C4-2B (cell line): Measurements from ENCODE around the gene BANF2.

ENCODE experiments used
- CTCF ChIP-seq: fragments of 450-650 bp; conservative IDR thresholded peaks from 2 replicates; pipeline ENCODE4 v1.5.1; 2017; ENCODE audit warnings: mild to moderate bottlenecking
- ZFX ChIP-seq: fragments of 450-650 bp; IDR thresholded peaks from 2 replicates; pipeline ENCODE4 v1.6.1; 2017

DNA sequence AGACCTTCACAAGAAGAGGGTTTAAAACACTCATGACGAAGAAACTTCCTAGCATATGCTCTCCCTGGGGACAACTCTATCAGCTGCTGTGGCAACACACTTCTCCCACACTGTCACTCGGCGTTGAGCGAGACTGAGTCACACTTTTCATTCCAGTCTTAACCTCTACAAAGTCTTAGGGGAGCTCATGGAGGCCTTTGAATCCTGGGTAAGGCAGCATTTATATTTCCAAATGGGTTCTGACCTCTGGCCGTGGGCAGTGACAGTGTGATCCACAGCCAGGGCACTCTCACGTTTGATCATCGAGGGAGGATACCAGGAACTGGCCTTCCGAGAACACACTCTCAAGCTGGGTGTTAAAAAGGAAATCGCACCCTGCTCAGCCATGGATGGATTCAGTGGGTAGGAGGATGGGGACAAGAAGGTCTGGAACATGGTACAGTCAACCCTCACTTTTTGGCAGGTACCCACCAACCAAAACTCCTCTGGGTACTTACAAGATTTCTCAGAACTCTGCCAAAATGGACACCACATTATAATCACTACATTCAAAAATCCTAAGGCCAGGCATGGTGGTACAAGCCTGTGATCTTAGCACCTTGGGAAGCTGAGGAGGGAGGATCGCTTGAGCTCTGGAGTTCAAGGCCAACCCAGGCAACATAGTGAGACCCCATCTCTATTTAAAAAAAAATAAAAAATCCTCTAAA is 37.3 kb upstream of the BANF2 start:
- TF ChIP-seq CTCF = no peak
- TF ChIP-seq ZFX = no peak
